Occipital lobe (tissue), 2 donors: ENCODE measurements around the gene COX11. TPM values are rescaled to one million over a fixed set of nuclear protein-coding genes. Genes with fewer than 3 reads are reported as not detected.

Experiments used
- small RNA-seq: library from RNA; depleted of rRNA; stranded (forward); fragments of <200 nt; gene quantifications from one replicate; pipeline ENCODE3, GENCODE V24; 2014
- total RNA-seq: library from RNA; depleted of rRNA; stranded (reverse); fragments of >200 nt; gene quantifications from one replicate; pipeline ENCODE4 v1.2.3, GENCODE V29; 2014

Gene COX11
- total RNA-seq, 1 donor from 2014 or later: 60.5 TPM

Small RNA genes lying within 50 kb of the gene (small RNA-seq; reads per million reads assigned to genes)
- not detected for gene AC007485.1

Other genes starting within 250 kb of the COX11 start
- 7.8 TPM for gene TOM1L1, start 67.8 kb downstream of the COX11 start, total RNA-seq
- gene STXBP4, start 111 bp upstream of the COX11 start, total RNA-seq: 25.7 TPM